Glutamatergic neuron (in vitro differentiated cells): Measurements from ENCODE around the gene IFNA10. TPM values are rescaled to one million over a fixed set of nuclear protein-coding genes. Genes with fewer than 3 reads are reported as not detected.
"Not testable (repeated sequence)": the region's sequence is repeated elsewhere in the genome, so short reads cannot be mapped to it uniquely, and the experiment has no call there.

Source experiments
- DNase-seq: peaks from one replicate; pipeline ENCODE4 v3.0.0; 2022
- H3K27ac Mint-ChIP-seq: one replicate; pipeline ENCODE4 v1.8.0; 2020; ENCODE audit warnings: mild to moderate bottlenecking, mixed read lengths, inconsistent platforms; ENCODE audit not compliant: unreplicated experiment
- H3K27me3 Mint-ChIP-seq: one replicate; pipeline ENCODE4 v1.8.0; 2020; ENCODE audit warnings: mild to moderate bottlenecking, moderate library complexity, mixed read lengths, inconsistent platforms; ENCODE audit not compliant: unreplicated experiment
- H3K36me3 Mint-ChIP-seq: one replicate; pipeline ENCODE4 v1.8.0; 2020; ENCODE audit warnings: mild to moderate bottlenecking, mixed read lengths, inconsistent platforms; ENCODE audit not compliant: unreplicated experiment
- H3K4me1 Mint-ChIP-seq: one replicate; pipeline ENCODE4 v1.8.0; 2020; ENCODE audit warnings: mild to moderate bottlenecking, low read depth, mixed read lengths, inconsistent platforms; ENCODE audit not compliant: unreplicated experiment
- H3K4me3 Mint-ChIP-seq: one replicate; pipeline ENCODE4 v1.8.0; 2020; ENCODE audit warnings: mild to moderate bottlenecking, mixed read lengths, inconsistent platforms; ENCODE audit not compliant: unreplicated experiment
- H3K9me3 Mint-ChIP-seq: one replicate; pipeline ENCODE4 v1.8.0; 2020; ENCODE audit warnings: mild to moderate bottlenecking, moderate library complexity, mixed read lengths, inconsistent platforms; ENCODE audit not compliant: unreplicated experiment
- CTCF ChIP-seq: fragments of 200-600 bp; sonication (generic); IDR thresholded peaks from one replicate; pipeline ENCODE4 v1.5.0; 2021; ENCODE audit not compliant: partially characterized antibody, unreplicated experiment
- total RNA-seq: library from RNA; stranded (reverse); fragmentation: NEBNext Ultra II Directional; extraction: Animal tissue kit (Norgen Biotek cat#: 25700); gene quantifications from one replicate; pipeline ENCODE4 v1.2.1, GENCODE V29; 2021; ENCODE audit not compliant: unreplicated experiment

Gene IFNA10
- total RNA-seq, 1 donor from 2014 or later = not detected

DNA sequence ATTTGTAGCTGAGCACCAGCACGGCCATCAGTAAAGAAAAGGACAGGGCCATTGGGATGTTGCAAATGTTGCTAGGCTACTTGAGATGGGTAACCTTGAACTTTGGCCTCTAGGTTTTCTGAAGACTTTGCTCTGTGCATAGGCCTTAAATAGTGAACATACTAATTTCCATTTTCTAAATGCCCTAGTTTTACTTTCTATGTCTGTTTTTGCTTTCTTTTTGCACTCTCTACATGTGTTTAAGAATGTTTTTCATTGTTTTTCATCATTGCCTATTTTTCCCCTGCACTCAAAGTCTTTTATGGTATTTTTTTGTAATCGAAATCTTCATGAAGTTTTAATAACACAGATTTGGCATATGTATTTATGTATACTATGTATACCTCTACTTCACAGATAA is 21.2 kb upstream of the IFNA10 start, which contains the start of gene IFNA17:
IFNA17 (minus strand) TSS at position 101 of the 400 bp plus-strand sequence; CDS start at position 52, 49 bp downstream.
- H3K4me1 Mint-ChIP-seq = no peaks in the 10 kb centered on the region
- H3K36me3 Mint-ChIP-seq = no peaks in the 10 kb centered on the region
- no peak within 1 kb of the TSS for H3K4me3 Mint-ChIP-seq
- no peak for DNase-seq
- no peaks in the 10 kb centered on the region for H3K9me3 Mint-ChIP-seq
- TF ChIP-seq CTCF = no peak
- H3K27ac Mint-ChIP-seq = no peak within 1 kb of the TSS
- H3K27me3 Mint-ChIP-seq = no peaks in the 10 kb centered on the region

DNA sequence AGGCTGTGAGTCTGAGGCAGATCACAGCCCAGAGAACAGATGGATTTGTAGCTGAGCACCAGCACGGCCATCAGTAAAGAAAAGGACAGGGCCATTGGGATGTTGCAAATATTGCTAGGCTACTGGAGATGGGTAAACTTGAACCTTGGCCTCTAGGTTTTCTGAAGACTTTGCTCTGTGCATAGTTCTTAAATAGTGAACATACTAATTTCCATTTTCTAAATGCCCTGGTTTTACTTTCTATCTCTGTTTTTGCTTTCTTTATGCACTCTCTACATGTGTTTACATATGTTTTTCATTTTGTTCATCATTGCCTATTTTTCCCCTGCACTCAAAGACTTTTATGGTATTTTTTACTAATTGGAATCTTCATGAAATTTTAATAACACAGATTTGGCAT is 10.3 kb upstream of the IFNA10 start, which contains the start of gene IFNA16:
IFNA16 (minus strand) TSS at position 101 of the 400 bp plus-strand sequence; CDS start at position 95, 6 bp downstream.
- H3K9me3 Mint-ChIP-seq = not testable (repeated sequence)

DNA sequence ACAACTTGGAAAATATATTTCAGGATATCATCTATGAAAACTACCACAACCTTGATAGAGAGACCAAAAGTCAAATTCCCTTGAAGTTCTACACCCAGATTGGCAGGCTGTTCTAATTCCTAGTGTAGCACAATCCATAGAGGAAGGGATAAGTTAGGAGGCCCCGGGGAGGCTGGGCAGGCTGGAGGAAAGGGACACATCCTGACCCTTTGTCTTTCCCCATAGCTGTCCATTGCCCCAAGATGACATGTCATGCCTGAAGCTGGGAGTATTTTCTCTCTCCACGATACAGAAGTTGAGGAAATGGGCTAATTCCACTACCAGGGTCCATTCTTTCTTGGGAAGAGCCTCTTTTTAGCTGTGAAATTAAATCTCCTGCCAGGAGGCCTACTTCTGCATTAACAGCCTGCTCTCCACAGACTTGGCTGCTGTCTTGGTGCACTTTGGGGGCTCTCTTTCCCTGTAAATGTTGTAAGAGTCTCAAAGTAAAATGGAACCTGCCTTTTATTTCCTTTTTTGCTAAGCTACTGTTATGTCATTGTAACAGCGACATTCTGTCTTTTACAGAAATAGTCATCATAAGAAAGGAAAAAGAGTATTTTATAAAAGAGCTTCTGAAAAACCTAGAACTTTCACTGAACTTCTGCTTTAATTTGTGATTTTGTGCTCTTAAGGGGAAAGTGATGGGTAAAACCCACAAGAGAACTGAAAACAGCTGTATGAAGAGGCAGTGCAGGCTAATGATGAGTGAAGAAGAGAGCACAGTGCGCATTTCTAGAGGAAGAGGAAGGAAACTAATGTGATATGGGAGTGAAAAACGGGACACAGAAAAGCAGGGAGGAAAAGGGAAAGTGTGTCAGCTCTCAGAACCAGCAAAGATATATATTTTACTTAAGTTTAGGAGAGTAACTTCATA is 6.7 kb upstream of the IFNA10 start:
- H3K4me1 Mint-ChIP-seq, DNase-seq, H3K27ac Mint-ChIP-seq: not testable (repeated sequence)

More for the DNA sequence above, 10.3 kb upstream of the IFNA10 start, which contains the start of gene IFNA16:
- not testable (repeated sequence) for H3K27ac Mint-ChIP-seq, H3K4me1 Mint-ChIP-seq, H3K36me3 Mint-ChIP-seq, DNase-seq, H3K4me3 Mint-ChIP-seq, H3K27me3 Mint-ChIP-seq

GRCh38 chr9:21212160-21212559 is 5.2 kb upstream of the IFNA10 start:
- H3K9me3 Mint-ChIP-seq, DNase-seq, H3K27ac Mint-ChIP-seq, H3K4me1 Mint-ChIP-seq, H3K27me3 Mint-ChIP-seq, H3K4me3 Mint-ChIP-seq, H3K36me3 Mint-ChIP-seq: not testable (repeated sequence)

More for the DNA sequence above, 6.7 kb upstream of the IFNA10 start:
- H3K27me3 Mint-ChIP-seq, H3K9me3 Mint-ChIP-seq, H3K36me3 Mint-ChIP-seq, H3K4me3 Mint-ChIP-seq: not testable (repeated sequence)

GRCh38 chr9:21210782-21211181 is 3.8 kb upstream of the IFNA10 start:
- not testable (repeated sequence) for H3K27me3 Mint-ChIP-seq

DNA sequence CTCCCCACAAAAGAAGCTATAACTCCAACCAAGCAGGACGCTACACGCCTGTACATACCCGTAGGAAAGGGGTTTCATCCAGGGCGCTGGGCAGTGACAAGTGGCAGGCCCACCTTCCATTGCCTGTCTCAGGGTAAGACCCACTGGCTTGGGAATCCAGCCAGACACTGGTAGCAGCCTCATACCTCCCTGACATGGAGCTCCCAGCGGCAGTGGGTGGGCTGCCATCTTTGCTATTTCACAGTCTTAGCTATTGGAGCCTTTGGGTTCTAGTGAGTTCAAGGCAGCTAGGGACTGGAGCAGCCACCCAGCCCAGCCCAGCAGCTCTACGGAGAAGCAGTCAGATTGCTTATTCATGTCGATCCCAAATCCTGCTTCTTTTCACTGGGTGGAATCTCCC is 3.4 kb upstream of the IFNA10 start:
- Mint-ChIP-seq H3K4me3 (no peak overlapping the region), H3K9me3 (no peaks in the 10 kb centered on the region), H3K27ac (no peak overlapping the region), H3K4me1 (no peaks in the 10 kb centered on the region), H3K36me3 (no peaks in the 10 kb centered on the region), H3K27me3 (peaks cover 9% of the 10 kb centered on the region)
- TF ChIP-seq CTCF = no peak
- no peak for DNase-seq

More at GRCh38 chr9:21210782-21211181, 3.8 kb upstream of the IFNA10 start:
- H3K4me3 Mint-ChIP-seq, DNase-seq, H3K36me3 Mint-ChIP-seq, H3K27ac Mint-ChIP-seq, H3K4me1 Mint-ChIP-seq, H3K9me3 Mint-ChIP-seq: not testable (repeated sequence)

DNA sequence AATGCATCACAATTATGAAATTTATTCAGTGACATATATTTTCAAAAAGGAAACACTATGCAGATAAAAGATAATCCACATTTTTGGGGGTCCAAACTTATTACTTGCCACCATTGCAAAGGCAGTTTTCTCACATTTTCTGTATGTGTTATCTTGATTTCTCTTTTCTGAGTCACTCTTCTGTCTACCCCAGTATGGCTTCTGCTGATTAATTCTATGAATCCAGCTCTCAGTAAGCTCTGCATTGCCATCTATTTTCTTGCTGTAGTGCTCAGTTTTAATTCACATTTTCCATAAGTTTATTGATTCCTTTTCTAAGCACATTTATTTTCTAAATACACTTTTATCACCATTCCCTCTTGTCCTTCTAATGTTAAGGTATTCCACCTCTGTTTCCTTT is 1.7 kb downstream of the IFNA10 start:
- TF ChIP-seq CTCF = no peak
- Mint-ChIP-seq H3K36me3 (no peaks in the 10 kb centered on the region), H3K27ac (no peak overlapping the region), H3K4me3 (no peak overlapping the region), H3K4me1 (no peaks in the 10 kb centered on the region), H3K27me3 (peaks cover 6% of the 10 kb centered on the region), H3K9me3 (no peaks in the 10 kb centered on the region)
- DNase-seq = no peak

GRCh38 chr9:21202105-21202504 is 4.8 kb downstream of the IFNA10 start, which contains the start of gene IFNA7:
IFNA7 (minus strand) TSS chr9:21202205; CDS start chr9:21202165, 40 bp downstream.
- not testable (repeated sequence) for H3K27ac Mint-ChIP-seq, H3K9me3 Mint-ChIP-seq, H3K36me3 Mint-ChIP-seq, DNase-seq, H3K4me1 Mint-ChIP-seq, H3K4me3 Mint-ChIP-seq, H3K27me3 Mint-ChIP-seq
